Measurements from ENCODE around the gene ACOX3. TPM values are rescaled to one million over a fixed set of nuclear protein-coding genes. Genes with fewer than 3 reads are reported as not detected.
"Not testable (repeated sequence)": the region's sequence is repeated elsewhere in the genome, so short reads cannot be mapped to it uniquely, and the experiment has no call there.

Gene ACOX3
- total RNA-seq = 25.0 and 41.5 TPM in 2 replicates

DNA sequence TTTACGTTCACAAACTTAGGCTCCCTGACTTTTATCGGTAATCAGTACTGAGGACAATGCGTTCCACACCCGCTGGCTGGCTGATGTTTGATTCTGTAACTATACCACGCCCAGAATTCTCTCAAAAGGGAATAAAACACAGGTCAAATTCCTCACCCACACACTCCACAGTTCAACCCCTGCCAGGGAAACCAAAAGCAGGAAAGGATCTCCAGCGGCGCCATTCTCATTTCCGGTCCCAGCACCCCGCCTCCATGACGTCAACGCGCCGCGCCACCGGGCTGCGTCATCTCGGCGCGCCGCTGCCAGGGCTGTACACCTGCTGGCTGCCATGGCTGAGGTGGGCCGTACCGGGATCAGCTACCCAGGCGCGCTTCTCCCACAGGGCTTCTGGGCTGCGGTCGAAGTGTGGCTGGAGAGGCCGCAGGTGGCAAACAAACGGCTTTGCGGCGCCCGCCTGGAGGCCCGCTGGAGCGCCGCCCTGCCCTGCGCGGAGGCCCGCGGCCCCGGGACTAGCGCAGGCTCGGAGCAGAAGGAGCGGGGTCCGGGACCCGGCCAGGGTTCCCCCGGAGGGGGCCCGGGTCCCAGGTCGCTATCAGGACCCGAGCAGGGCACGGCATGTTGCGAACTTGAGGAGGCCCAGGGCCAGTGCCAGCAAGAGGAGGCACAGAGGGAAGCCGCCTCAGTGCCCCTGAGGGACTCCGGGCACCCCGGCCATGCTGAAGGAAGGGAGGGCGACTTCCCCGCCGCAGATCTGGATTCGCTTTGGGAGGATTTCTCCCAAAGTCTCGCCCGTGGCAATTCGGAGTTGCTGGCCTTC is at the start of gene ACOX3, which contains the start of gene TRMT44:
Gene ACOX3 (minus strand): TSS at position 232 of the 820 bp plus-strand sequence. CDS start 24,202 bp downstream, outside the sequence.
Gene TRMT44 (plus strand): TSS at position 286 of the 820 bp plus-strand sequence. CDS start 46 bp downstream, at position 332.
- peak; percentile 91 for DNase-seq (ENCODE audit: low read depth)

DNA sequence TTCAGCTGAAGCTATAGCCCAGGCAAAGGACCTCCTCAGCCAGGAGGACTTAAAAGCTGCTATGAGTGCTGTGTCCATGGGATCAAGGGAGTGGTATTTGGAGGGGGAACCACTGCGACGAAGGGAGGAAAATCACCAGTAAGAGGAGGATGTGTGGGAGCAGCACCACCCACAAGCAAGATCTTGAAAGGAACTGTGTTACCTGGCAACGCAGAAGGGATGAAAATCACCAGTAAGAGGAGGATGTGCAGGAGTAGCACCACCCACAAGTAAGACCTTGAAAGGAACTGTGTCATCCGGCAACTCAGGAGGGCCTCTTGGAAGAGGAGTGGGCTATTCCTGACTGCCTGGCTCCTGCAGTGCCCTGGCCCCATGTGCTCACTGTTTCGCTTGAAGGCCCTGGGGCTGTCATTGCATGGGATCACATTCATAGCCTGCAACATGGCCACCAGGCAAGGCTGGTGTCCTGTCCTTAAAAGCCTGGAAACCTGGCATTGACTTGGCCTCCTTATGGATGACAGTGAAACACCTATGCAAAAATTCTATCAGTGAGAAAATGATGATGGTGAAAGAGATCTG is 48.4 kb upstream of the ACOX3 start:
- no peak for DNase-seq (ENCODE audit: low read depth)

DNA sequence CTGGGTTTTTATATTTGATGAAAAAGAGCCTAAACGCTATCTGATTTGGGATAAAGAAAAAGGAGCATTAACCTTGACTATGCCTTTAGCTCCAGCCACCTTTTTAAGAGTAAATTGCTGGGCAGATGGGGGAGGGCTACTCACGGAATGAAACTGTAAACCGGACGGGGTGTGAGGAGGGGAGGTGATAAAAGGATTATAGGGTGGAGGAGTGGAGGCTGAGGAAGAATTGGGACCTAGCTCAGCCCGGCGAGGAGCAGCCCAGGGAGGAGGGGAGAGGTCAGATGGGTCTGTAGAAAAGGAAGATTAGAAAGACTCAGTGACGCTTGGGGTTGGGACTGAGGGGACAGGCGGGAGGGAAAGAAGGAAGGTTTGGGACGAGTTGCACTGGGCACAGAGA is 46.1 kb upstream of the ACOX3 start:
- not testable (repeated sequence) for DNase-seq (ENCODE audit: low read depth)

DNA sequence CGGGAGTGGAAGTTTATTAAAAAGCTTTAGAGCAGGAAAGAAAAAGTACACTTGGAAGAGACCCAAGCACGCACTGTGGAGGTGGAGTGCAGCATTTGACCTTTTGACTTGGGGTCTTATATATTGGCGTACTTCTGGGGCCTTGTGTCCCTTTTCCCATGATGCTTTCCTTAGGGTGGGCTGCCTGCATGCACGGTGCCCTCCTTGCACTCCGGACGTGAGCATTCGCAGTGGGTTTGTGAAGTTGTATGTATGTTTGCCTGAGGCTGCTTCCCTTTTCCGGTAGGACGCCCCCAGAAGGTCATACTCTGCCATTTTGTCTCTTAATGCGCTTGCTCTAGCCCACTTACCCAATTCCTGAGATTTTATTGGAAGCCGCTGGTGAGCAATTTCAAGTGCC is 39.7 kb upstream of the ACOX3 start:
- no peak for DNase-seq (ENCODE audit: low read depth)

DNA sequence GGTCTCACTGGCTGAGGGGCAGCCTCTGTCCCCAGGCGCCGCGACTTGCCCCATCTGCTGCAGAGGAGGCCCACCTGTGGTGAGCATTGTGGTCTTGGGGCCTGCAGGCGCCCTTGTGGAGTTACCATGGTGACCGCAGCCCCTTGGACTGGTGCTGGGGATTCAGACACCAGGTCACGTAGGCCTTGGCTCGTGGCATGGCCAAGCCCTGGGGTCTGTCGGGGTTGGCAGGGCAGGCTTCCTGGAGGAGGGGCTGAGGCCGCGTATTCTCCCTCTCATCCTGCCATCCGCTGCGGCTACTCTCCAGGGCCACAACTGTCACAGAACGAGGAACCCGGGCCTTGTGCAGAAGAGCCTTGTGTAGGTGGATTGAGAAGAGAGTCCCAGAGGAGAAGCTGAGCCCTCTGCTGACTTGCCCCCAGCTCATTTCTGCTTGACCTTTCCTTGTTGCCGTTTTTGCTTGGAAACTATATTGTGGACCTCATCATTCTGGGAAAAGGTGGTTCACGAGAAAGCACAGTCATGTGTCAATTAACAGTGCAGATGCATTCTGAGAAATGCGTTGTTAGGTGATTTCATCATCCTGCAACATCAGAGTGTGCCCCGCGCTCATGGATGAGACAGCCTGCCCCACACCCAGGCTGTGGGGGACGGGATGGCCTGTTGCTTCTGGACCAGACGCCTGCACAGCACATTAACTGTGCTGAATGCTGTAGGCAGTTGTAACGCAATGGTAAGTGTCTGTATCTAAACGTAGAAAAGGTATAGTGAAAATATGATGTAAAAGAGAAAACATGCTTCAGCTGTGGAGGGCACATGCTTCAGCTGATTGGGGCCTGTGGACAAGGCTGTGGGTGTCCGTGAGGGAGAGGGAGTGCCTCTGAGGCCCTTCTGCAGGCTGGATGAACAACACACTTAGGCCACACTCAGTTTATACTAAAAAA is 38.5 kb upstream of the ACOX3 start:
- DNase-seq (ENCODE audit: low read depth) = no peak

DNA sequence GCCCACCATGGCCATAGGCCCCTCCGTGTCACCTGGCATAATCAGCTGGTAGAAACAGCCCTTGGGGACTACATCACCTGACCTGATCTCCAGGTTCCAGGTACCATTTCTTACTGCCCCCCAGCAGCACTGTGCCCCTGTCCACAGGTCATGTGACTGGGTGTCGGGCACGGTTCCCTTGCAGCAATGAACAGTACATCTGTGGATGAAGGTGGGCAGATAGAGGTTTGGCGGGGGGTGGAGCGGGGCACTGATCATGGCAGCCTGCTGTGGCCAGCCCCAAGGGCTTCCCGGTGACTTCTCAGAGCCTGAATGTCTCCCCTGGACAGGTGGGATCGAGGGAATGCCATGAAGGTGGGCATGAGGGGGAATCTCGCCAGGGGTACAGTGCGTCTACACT is 37.8 kb upstream of the ACOX3 start:
- DNase-seq (ENCODE audit: low read depth) = no peak

DNA sequence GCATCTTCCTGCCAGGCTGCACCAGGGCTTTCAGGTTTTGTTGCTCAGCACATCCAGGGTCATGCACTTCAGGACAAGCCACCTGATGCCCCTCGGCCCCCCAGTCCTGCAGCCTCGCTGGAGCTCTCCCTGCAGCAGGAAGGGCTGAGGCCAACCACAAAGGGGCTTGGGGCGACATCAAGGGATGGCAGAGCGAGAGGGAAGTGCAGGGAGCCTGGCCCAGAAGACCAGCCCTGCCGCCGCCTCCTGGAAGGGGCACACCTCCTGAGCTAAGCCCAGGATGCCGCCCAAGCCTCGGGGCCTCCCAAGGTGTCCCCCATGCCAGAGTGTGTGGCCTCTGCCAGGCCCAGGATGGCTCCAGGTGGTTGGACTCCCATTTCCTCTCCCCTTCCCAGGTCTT is 37.2 kb upstream of the ACOX3 start:
- no peak for DNase-seq (ENCODE audit: low read depth)

DNA sequence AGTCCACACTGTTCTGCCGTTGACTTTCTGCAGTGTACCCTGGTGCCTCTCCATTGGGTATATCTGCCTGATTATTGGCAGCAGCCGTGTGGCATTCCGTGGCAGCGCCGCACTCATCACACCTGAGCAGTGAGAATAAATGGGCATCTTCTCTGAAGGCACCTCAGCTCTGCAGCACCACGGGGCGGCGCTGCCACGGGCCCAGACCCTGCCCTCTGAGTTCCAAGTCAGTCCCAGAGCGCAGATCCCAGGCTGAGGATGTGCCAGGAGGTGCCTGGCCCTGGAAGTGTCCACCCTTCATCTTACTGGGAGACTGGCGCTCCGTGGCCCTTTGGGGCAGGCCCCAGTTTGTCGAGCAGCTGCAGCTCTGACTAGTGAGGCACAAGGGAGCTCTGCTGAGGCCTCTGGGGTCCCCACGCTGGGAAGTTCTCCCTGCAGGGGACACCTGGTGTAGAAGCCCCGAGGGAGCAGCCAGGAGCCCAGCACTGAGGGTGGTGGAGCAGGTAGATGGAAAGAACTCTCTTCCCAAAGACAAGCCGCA is 36.6 kb upstream of the ACOX3 start:
- DNase-seq (ENCODE audit: low read depth) = no peak

DNA sequence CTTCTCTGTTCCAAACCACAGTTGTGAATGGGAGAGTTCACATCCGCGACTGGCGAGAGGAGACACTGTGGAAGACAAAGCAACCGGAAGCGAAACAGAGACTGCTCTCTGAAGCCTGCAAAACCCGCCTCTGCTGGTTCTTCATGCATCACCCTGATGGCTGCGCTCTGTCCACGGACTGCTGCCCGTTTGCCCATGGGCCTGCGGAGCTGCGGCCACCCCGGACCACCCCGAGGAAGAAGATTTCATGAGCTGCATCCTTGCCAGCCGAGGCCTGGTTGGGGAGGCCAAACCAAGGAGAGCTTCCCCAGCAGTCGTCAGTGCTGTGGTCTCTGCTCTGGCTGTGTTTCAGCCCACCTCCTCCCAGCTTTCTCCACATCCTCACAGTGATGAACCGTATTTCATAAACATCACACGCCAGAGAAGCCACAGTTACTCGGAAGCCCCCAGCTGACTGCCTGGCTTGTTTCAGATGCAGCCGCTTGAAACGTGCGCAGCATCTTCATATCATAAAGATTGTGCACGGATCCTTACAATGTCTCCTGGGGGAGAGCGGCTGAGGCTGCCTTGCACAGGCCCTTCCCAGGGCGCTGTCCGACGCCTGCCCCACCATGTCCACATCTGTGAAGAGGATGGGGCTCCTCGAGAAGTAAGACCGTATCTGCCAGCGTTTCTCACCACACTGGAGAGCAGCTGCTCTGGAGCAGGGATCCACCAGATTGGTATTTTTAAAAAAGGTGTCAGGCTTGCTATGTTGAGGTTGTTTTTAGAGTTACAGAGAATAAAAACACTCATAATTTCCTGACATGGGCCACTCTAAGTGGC is 35.4 kb upstream of the ACOX3 start:
- DNase-seq (ENCODE audit: low read depth) = no peak

DNA sequence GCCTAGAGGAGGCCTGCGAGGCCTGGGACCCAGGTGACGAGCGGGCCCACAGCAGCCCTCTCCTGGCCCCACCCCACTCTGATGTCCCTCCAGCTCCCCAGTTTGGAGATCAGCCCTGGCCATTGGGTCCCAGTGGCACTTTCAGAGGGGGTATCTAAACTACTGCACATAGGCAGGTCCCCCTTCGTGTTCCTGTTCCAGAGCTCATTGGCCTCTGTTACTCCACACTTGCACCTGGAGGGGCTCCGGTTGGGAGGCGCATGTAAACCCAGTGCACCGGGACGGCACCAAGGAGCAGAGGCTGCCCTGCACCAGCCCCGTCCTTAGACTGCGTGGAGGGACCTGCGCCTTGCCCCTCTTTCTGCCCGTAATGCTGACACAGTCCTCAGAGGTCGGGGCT is 34.3 kb upstream of the ACOX3 start:
- no peak for DNase-seq (ENCODE audit: low read depth)

DNA sequence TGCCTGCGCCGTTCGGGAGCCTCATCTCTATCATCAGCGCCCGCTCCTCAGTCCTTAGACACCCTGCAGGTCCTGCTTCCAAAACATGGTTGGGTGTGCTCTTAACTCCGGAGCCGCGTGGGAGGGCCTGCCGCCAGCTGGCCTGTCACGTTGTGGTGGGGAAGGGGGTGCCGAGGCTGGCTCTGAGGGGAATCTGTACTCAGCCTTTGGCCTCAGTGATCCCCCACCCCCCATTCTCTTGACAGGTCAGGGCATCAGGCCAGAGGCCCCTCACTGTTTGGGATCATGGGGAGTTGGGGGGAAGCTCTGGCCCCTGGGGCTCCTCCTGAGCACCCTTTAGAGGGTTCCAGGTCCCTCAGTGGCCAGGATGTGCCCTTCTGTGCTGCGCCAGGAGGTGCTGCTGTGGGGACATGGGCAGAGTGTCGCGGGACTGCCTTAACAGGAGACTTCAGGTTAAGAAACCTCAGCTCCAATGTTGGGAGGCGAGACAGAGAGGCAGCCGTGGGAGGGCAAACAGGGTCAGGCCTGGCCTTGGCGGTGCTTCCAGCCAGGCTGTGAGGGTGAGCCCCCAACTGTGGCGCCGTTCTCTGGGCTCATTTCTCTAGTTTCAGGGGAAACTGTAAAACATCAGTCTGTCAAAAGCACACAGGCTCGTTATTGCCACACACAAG is 33.5 kb upstream of the ACOX3 start:
- DNase-seq (ENCODE audit: low read depth) = no peak

DNA sequence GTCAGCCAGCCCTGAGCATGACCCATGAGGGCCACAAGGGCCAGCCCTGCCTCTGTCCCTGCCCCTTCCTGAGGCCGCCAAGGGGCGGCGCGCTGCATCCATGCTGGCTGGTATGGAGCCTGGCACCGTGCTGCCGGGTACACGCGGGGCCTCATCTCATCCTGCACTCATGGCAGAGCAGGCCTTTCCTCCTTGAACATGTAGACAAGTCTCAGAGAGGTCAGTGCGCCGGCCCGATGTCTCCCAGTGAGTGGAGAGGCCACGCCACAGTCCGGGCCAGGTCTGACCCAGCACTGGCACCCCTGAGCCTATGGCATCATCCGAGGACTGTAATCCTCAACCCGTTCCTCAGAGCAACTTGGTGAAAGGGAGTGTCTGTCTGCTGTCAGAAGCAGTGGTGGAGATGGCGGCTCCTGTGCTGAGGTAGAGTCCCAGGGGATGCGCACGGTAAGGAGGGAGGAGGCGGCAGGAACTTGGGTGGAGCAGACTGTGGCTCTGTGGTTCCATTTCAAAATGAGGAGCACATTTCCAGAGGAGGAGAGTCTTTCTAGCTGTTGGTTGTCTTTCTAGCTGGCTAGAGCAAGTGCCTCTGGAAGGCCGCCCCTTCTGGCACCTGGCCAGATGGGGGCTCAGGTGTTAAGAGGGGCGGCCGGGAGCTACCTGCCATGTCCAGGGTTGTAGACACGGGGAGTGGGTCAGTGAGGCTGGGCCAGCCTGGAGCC is 32.8 kb upstream of the ACOX3 start:
- no peak for DNase-seq (ENCODE audit: low read depth)

DNA sequence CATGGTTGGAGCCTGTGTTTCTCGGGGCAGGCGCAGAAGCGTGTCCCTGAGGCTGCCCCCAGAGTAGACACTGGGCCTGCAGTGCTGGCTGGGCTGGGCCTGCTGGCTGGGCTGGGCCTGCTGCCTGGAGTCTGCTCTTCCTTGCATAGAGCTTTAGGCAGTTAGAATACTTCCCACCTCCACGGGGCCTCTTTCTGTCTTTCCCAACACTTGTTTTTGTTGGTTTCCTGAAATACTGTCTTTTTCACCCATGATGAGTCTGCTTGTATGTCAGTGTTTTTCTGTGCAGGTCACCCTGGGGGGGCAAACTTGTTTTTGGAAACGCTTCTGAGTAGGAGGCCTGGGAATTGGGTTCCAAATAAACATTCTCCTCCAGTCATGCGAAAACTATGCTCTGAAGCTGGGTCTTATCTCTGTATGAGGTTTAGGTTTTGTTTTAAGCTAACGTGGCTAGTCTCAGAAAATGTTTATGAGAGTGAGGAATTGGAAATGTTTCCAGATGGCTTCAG is 32.2 kb upstream of the ACOX3 start:
- DNase-seq (ENCODE audit: low read depth) = peak; percentile 45

DNA sequence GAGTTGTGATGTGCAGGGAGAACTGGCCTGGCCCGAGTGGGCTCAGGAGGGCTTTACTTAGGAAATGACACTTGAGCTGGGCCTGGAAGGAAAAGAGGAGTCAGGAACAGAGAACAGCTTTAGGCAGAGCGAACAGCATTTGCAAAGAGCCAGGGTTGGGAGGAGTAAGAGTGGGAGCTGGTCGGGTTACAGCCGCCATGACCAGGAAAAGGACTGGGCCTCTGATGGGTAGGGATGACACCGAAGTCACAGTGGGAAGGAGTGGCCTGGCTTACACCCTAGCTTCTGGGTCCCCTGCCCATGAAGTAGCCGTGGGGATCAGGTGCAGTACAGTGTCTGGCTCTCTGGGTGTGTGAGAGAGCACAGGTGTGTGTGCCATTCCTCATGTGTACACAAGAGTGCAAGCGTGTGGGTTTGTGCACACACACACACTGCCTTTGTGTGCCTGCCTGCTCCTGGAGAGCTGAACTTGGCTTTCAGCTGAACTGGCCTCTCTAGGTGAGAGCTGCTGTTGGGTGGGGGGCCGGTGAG is 31.7 kb upstream of the ACOX3 start:
- no peak for DNase-seq (ENCODE audit: low read depth)

DNA sequence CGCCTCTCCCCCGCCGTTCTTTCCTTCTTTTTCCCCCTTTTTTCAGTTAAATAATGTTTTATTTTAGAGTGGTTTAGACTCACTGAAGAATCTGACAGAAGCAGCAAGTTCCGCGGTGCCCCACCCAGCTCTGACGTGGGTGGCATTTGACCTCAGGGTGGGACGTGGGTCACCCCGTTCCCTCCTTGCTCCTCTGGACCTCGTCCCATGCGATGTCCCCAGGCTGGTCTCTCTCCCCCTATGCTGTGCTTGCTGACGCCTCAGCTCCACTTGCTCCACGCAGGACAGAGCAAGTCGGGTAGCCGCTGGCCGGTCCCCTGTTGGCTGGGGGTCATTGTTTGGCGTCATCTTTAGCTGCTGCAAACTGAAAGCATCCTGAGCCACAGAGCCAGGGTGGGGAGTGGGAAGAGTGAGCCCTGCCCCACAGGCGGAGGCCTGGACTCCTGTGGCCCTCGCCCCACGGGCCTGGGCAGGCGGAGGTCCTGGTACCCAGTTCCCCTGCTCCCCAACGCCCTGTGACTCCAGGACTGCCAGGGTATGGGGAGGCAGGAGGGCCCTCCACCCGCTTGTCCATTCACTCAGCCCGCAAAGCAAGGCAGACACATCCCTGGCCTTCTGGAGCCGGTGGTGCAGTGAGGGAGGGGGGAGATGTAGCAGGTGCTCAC is 30.8 kb upstream of the ACOX3 start:
- DNase-seq (ENCODE audit: low read depth) = no peak

DNA sequence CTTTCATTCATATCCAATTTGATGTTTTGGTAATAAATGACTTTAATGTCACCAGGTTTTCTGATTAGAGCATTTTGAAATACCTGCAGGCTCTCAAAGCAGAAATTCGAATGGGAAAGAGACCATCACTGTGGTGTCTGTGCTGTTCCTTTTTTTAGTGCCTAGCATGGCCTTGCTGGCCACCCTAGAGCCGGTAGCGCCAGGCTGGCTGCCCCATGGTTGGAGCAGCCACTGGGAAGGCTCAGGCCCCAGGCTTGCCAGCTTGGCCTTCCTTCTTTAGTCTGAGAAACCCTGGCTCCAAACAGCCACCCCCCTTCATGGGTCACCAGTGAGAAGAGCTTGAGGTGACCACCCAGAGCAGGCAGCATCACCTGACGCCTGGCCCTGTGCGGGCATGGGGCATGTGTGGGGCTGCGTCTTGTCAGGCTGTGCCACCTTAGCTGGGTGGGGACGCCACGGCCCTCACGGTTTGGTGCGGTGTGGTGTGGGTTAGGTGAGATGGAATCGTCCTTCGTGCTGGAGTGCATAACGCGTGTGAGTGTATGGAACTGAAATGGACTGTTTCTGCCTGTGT is 30.0 kb upstream of the ACOX3 start:
- no peak for DNase-seq (ENCODE audit: low read depth)

DNA sequence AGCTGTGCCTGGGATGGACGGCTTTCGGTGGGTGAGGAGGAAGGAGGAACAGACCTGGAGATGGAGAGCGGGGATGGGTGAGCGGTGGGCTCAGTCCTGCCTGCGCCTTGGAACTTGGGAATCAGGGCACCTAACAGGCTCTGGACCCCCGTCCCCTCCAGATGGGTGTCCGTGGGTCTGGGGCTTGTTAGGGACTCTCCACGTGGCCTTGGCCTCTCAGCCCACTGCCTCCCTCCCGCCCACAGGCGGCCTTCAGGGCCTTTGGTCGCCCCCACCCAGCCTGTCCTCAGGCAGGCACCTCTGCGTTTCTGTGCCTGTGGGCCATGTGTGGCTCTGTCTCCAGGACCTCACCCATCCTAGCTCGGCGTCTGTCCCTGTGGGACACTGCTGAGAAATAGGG is 29.0 kb upstream of the ACOX3 start:
- no peak for DNase-seq (ENCODE audit: low read depth)

DNA sequence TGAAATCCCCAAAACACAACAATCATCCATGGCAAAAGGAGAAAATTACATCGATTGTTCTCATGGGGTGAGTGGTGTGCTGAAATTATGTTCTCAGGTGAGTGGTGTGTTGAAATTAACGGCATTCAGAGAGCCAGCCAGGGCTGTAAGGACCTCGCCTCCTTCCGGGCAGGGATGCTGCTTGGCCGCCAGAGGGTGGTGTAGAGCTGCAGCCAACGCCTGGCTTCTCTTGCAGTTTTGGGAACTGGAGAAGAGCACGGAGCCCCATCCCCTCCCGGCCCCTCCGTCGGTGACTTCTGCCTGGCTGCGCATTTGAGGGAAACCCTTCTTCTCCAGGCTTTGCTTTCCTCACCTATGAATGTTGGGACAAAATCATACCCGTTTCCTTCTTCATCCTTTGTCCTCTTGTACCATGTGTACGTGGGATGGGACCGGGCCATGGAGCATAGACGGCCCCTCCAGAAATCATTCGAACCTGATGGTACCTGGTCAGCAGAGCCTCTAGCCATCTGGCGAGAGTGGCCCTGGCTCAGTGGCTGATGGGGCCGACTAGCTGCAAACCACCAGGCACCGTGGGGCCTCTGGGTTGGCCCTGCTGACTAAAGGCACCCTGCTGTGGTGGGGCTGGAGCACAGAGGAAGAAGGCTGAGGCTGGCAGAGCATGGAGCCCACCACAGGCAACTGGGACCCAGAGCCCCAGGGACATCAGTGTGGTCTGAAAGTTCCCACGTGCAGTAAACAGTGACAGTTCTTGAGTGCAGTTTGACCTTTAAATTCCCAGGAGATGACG is 28.4 kb upstream of the ACOX3 start:
- peak; percentile 29 for DNase-seq (ENCODE audit: low read depth)

Measured in renal cortical epithelial cell (primary cell).